ENCODE measurements around the gene KCNN2. TPM values are rescaled to one million over a fixed set of nuclear protein-coding genes. Genes with fewer than 3 reads are reported as not detected.

Gene KCNN2
- total RNA-seq: not detected

GRCh38 chr5:114361724-114362196, at the start of gene KCNN2:
KCNN2 (plus strand) TSS chr5:114362070; CDS start chr5:114362140, 70 bp downstream.
- Histone ChIP-seq H3K27me3 (replicated peaks; ENCODE audit: insufficient read depth) (peaks cover 15% of the 10 kb centered on the region), H3K36me3 (no peaks in the 10 kb centered on the region), H3K4me3 (peak within 1 kb of the TSS; percentile 62), H3K27ac (no peak within 1 kb of the TSS), H3K9me3 (no peaks in the 10 kb centered on the region), H3K4me1 (ENCODE audit: control insufficient read depth in 1 of 2, low read depth in 2 of 2) (peaks cover 3 to 27% of the 10 kb centered on the region in 2 donors)
- DNase-seq (ENCODE audit: low spot score) (no peak), ATAC-seq (ENCODE audit: insufficient number of reproducible peaks, low FRiP score, low read depth) (no peak)
- TF ChIP-seq, protein P1, sequence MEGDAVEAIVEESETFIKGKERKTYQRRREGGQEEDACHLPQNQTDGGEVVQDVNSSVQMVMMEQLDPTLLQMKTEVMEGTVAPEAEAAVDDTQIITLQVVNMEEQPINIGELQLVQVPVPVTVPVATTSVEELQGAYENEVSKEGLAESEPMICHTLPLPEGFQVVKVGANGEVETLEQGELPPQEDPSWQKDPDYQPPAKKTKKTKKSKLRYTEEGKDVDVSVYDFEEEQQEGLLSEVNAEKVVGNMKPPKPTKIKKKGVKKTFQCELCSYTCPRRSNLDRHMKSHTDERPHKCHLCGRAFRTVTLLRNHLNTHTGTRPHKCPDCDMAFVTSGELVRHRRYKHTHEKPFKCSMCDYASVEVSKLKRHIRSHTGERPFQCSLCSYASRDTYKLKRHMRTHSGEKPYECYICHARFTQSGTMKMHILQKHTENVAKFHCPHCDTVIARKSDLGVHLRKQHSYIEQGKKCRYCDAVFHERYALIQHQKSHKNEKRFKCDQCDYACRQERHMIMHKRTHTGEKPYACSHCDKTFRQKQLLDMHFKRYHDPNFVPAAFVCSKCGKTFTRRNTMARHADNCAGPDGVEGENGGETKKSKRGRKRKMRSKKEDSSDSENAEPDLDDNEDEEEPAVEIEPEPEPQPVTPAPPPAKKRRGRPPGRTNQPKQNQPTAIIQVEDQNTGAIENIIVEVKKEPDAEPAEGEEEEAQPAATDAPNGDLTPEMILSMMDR (IDR thresholded peaks at IDR 0.05): no peak

- DNase-seq (ENCODE audit: low spot score) (no peak), ATAC-seq (ENCODE audit: insufficient number of reproducible peaks, low FRiP score, low read depth) (no peak)
- no peaks in the 10 kb centered on the region for H3K9me3 ChIP-seq
- H3K27me3 ChIP-seq (replicated peaks; ENCODE audit: insufficient read depth): no peaks in the 10 kb centered on the region
- H3K4me1 ChIP-seq (ENCODE audit: control insufficient read depth in 1 of 2, low read depth in 2 of 2): no peaks in the 10 kb centered on the region
- no peaks in the 10 kb centered on the region for H3K36me3 ChIP-seq
- TF ChIP-seq, protein P1 (IDR thresholded peaks at IDR 0.05): no peak
- no peak overlapping the region for H3K27ac ChIP-seq
- no peak overlapping the region for H3K4me3 ChIP-seq
These were observed 49.2 kb upstream of the KCNN2 start for GRCh38 chr5:114312658-114313057.

DNA sequence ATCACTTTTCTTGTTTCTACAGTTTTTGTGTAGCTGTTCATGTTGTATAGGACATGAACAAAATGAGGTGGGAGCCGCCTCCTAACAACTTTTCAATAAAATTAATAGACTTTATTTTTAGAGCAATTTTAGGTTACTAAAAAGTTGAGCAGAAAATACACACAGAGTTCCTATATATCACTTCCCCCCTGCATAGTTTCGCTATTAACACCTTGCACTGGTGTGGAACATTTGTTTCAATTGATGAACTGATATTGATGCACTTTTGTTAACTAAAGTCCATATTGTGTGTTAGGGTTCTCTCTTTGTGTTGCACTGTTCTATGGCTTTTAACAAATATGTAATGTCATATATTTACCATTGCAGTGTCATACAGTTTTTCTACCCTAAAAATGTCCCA, 47.8 kb upstream of the KCNN2 start:
- TF ChIP-seq, protein P1 (IDR thresholded peaks at IDR 0.05): no peak
- no peak for ATAC-seq (ENCODE audit: insufficient number of reproducible peaks, low FRiP score, low read depth)
- DNase-seq (ENCODE audit: low spot score): no peak

DNA sequence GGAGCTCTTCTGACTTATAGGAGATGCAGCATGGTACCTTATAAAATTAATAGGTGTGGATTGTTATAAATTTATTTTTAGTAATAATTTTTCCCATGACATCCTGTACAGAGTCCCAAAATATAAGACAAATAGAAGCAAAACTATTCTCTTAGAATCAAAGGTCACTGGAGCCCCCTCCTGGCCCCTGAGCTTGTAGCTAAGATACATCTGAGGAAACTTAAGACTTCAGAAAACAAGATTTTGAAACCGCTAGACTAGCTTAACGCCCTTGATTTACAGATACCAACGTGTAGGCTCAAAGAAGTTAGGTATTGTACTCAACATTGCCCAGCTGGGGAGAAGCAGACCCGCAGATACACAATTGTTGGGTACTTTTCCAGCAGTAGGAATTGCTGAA, 45.7 kb upstream of the KCNN2 start:
- no peak overlapping the region for H3K4me3 ChIP-seq
- no peaks in the 10 kb centered on the region for H3K9me3 ChIP-seq
- H3K27ac ChIP-seq: no peak overlapping the region
- DNase-seq (ENCODE audit: low spot score): no peak
- H3K27me3 ChIP-seq (replicated peaks; ENCODE audit: insufficient read depth): no peaks in the 10 kb centered on the region
- no peaks in the 10 kb centered on the region for H3K4me1 ChIP-seq (ENCODE audit: control insufficient read depth in 1 of 2, low read depth in 2 of 2)
- ATAC-seq (ENCODE audit: insufficient number of reproducible peaks, low FRiP score, low read depth): no peak
- H3K36me3 ChIP-seq: no peaks in the 10 kb centered on the region
- TF ChIP-seq, protein P1 (IDR thresholded peaks at IDR 0.05): no peak

More for the DNA sequence above, 47.8 kb upstream of the KCNN2 start:
- no peak overlapping the region for H3K27ac ChIP-seq
- H3K27me3 ChIP-seq (replicated peaks; ENCODE audit: insufficient read depth): no peaks in the 10 kb centered on the region
- no peaks in the 10 kb centered on the region for H3K9me3 ChIP-seq
- H3K4me1 ChIP-seq (ENCODE audit: control insufficient read depth in 1 of 2, low read depth in 2 of 2): no peaks in the 10 kb centered on the region
- H3K36me3 ChIP-seq: no peaks in the 10 kb centered on the region
- H3K4me3 ChIP-seq: no peak overlapping the region

DNA sequence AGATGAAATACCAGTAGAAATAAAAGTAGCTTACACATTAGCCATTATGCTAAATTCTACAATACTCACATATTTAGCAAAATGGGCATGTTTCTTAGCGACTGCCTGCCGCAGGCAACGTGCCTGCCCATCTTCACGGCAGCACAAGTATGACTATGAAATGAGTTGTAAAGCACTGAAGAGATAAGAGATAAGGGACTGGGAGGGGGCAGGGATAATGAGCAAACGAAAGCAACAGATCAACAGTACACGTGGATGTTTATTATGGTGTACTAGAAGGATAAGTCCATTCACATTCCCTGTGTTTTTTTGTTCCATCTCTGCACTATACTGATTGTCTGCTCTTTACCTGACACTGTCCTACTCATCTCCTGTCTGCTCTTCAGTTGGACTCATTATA, 44.1 kb upstream of the KCNN2 start:
- Histone ChIP-seq H3K4me1 (ENCODE audit: control insufficient read depth in 1 of 2, low read depth in 2 of 2) (no peaks in the 10 kb centered on the region), H3K27ac (no peak overlapping the region), H3K4me3 (no peak overlapping the region), H3K36me3 (no peaks in the 10 kb centered on the region), H3K9me3 (no peaks in the 10 kb centered on the region), H3K27me3 (replicated peaks; ENCODE audit: insufficient read depth) (no peaks in the 10 kb centered on the region)
- TF ChIP-seq, protein P1 (IDR thresholded peaks at IDR 0.05): no peak
- no peak for ATAC-seq (ENCODE audit: insufficient number of reproducible peaks, low FRiP score, low read depth)
- no peak for DNase-seq (ENCODE audit: low spot score)

All from thoracic aorta (tissue), 2 donors.